8988T (cell line): ENCODE results near the gene ATP6V1B1.

ENCODE experiments used
- DNase-seq: peaks from one replicate; pipeline ENCODE4 v3.0.0; 2011

Gene ATP6V1B1

GRCh38 chr2:70977605-70978205 lies 42.0 kb downstream of the ATP6V1B1 start:
- no peak for DNase-seq

GRCh38 chr2:70978341-70979179 lies 42.9 kb downstream of the ATP6V1B1 start, which contains the start of gene ANKRD53:
Gene ANKRD53, plus strand, starts transcription at chr2:70978630. Its CDS starts 16 bp downstream, at chr2:70978646.
- peak; percentile 60 for DNase-seq

GRCh38 chr2:70979180-70979488 lies 43.4 kb downstream of the ATP6V1B1 start:
- DNase-seq: no peak

- no peak for DNase-seq
Measured at GRCh38 chr2:70979626-70980025, 43.9 kb downstream of the ATP6V1B1 start.

GRCh38 chr2:70981421-70981820 lies 45.7 kb downstream of the ATP6V1B1 start:
- no peak for DNase-seq

GRCh38 chr2:70981866-70982810 lies 46.4 kb downstream of the ATP6V1B1 start:
- DNase-seq: no peak

GRCh38 chr2:70982971-70983370 lies 47.3 kb downstream of the ATP6V1B1 start:
- no peak for DNase-seq

GRCh38 chr2:70983506-70984227 lies 48.0 kb downstream of the ATP6V1B1 start:
- DNase-seq: no peak

GRCh38 chr2:70984228-70984575 lies 48.5 kb downstream of the ATP6V1B1 start:
- no peak for DNase-seq

- DNase-seq: peak; percentile 92
Measured at GRCh38 chr2:70984576-70985282, 49.0 kb downstream of the ATP6V1B1 start.

GRCh38 chr2:70985283-70985688 lies 49.6 kb downstream of the ATP6V1B1 start:
- no peak for DNase-seq

GRCh38 chr2:70985956-70986355 lies 50.3 kb downstream of the ATP6V1B1 start:
- no peak for DNase-seq

- no peak for DNase-seq
Measured at GRCh38 chr2:70986499-70987189, 50.9 kb downstream of the ATP6V1B1 start.

- DNase-seq: no peak
Measured at GRCh38 chr2:70987386-70987785, 51.7 kb downstream of the ATP6V1B1 start.

- DNase-seq: no peak
Measured at GRCh38 chr2:70988151-70988550, 52.5 kb downstream of the ATP6V1B1 start.

GRCh38 chr2:70988726-70989648 lies 53.3 kb downstream of the ATP6V1B1 start:
- DNase-seq: no peak

GRCh38 chr2:70990216-70990615 lies 54.5 kb downstream of the ATP6V1B1 start:
- no peak for DNase-seq

GRCh38 chr2:70991142-70991541 lies 55.4 kb downstream of the ATP6V1B1 start:
- DNase-seq: no peak

- DNase-seq: no peak
Measured at GRCh38 chr2:70991742-70992141, 56.0 kb downstream of the ATP6V1B1 start.
